Thymus (tissue), 11 donors: Measurements from ENCODE around the gene PRCD. TPM values are rescaled to one million over a fixed set of nuclear protein-coding genes. Genes with fewer than 3 reads are reported as not detected.
A peak's percentile ranks its signal among the peaks of the same experiment; 100 is the strongest.
"Not testable (repeated sequence)": the region's sequence is repeated elsewhere in the genome, so short reads cannot be mapped to it uniquely, and the experiment has no call there.

Source experiments
- DNase-seq, 9 donors: peaks; one replicate each; pipeline ENCODE4 v3.0.0-alpha.2; 2013; ENCODE audit warnings: low spot score in 9 of 9, low read depth in 6 of 9, missing footprints in 1 of 9
- H3K27ac ChIP-seq, 2 donors: one replicate each; pipeline ENCODE4 v1.5.1; 2013; ENCODE audit warnings: control low read depth in 1 of 2, low read depth in 1 of 2, low read length in 1 of 2, mild to moderate bottlenecking in 1 of 2, moderate library complexity in 1 of 2
- H3K27me3 ChIP-seq, 2 donors: one replicate each; pipeline ENCODE4 v1.5.1; 2013; ENCODE audit warnings: low read length in 1 of 2; ENCODE audit not compliant: control insufficient read depth in 2 of 2, insufficient read depth in 1 of 2
- H3K36me3 ChIP-seq, 2 donors: one replicate each; pipeline ENCODE4 v1.5.1; 2013; ENCODE audit warnings: low read length in 1 of 2, mild to moderate bottlenecking in 1 of 2, moderate library complexity in 1 of 2; ENCODE audit not compliant: control insufficient read depth in 2 of 2, insufficient read depth in 2 of 2
- H3K4me1 ChIP-seq, 2 donors: one replicate each; pipeline ENCODE4 v1.5.1; 2013; ENCODE audit warnings: low read length in 2 of 2; ENCODE audit not compliant: control insufficient read depth in 2 of 2, insufficient read depth in 2 of 2
- H3K4me3 ChIP-seq, 2 donors: one replicate each; pipeline ENCODE4 v1.5.1; 2013; ENCODE audit warnings: low read length in 2 of 2, control low read depth in 1 of 2, mild to moderate bottlenecking in 1 of 2
- H3K9me3 ChIP-seq, 2 donors: one replicate each; pipeline ENCODE4 v1.5.1; 2013; ENCODE audit warnings: low read length in 1 of 2, mild to moderate bottlenecking in 1 of 2; ENCODE audit not compliant: control insufficient read depth in 2 of 2, insufficient read depth in 1 of 2
- WGBS: extraction: QIAGEN DNeasy Blood & Tissue Kit; methylation state at CpG from one replicate; pipeline ENCODE4 v1.1.7; 2013; 5-methylcytosine and 5-hydroxymethylcytosine counted together
- polyA plus RNA-seq: library from polyadenylated mRNA; stranded (reverse); fragments of 200-250 nt; gene quantifications from one replicate; pipeline ENCODE4 v1.2.3, GENCODE V29; 2013
- total RNA-seq: library from RNA; stranded (reverse); fragments of 120-200 nt; gene quantifications from one replicate; pipeline ENCODE4 v1.2.4, GENCODE V29; 2013
- donor health status: healthy.

Gene PRCD
- total and polyA plus RNA-seq, 2 donors, result 0.47 to 16.8 TPM

GRCh38 chr17:76512366-76513305 is 27.2 kb upstream of the PRCD start:
- no peaks in the 10 kb centered on the region for H3K36me3 ChIP-seq
- no peak overlapping the region for H3K27ac ChIP-seq
- 93% methylated on average over 22 of the region's 22 CpGs for WGBS
- peaks cover 0 to 12% of the 10 kb centered on the region in 2 donors for H3K27me3 ChIP-seq
- H3K4me3 ChIP-seq, result no peak overlapping the region
- H3K4me1 ChIP-seq, result peaks cover 4 to 12% of the 10 kb centered on the region in 2 donors
- DNase-seq, result no peak
- no peaks in the 10 kb centered on the region for H3K9me3 ChIP-seq

GRCh38 chr17:76513306-76513692 is 26.5 kb upstream of the PRCD start:
- Histone ChIP-seq H3K36me3 (no peaks in the 10 kb centered on the region), H3K4me1 (peaks cover 4 to 12% of the 10 kb centered on the region in 2 donors), H3K27ac (no peak overlapping the region), H3K27me3 (peaks cover 0 to 8% of the 10 kb centered on the region in 2 donors), H3K9me3 (no peaks in the 10 kb centered on the region), H3K4me3 (no peak overlapping the region)
- 76% methylated on average over 6 of the region's 6 CpGs for WGBS
- DNase-seq, result no peak

GRCh38 chr17:76514355-76514754 is 25.5 kb upstream of the PRCD start:
- H3K36me3 ChIP-seq, H3K9me3 ChIP-seq, H3K27ac ChIP-seq, H3K27me3 ChIP-seq, DNase-seq, H3K4me3 ChIP-seq: not testable (repeated sequence)
- WGBS, result 98% methylated on average over 6 of the region's 6 CpGs
- H3K4me1 ChIP-seq, result peaks cover 4 to 12% of the 10 kb centered on the region in 2 donors

DNA sequence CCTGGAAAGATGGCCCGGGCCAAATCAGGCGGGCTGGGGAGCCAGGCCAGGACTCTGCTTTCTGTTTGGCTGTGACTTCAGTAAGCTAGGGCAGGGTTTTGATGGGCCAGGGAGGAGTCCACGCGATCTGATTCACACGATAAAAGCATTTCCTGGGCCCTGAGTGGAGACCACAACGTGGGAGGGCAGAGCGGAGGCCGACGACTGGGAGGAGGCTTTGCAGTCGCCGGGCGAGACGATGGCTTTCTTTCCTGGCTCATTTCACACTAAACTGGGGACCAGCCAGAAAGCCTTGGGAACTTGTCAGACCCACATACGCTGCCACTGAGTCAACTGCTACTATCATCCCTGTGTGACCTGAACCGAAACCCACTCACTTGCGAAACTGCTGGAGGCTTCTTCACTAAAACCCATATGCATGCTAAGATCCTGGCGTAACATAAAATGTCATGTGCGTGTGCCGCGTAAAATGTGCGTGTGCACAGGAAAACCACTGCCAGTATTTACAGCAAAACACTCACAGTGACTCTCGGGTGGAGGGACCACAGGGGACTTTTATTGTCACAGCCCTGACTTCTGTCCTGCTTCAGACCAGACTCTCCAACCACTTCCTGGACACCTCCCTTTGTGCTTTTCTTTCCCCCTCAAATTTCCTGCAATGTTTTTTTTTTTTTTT is 24.4 kb upstream of the PRCD start:
- no peaks in the 10 kb centered on the region for H3K36me3 ChIP-seq
- H3K4me1 ChIP-seq, result peaks cover 4 to 12% of the 10 kb centered on the region in 2 donors
- H3K27me3 ChIP-seq, result peaks cover 0 to 6% of the 10 kb centered on the region in 2 donors
- no peak overlapping the region for H3K4me3 ChIP-seq
- H3K27ac ChIP-seq, result peak overlapping the region; percentile 27 to 73
- DNase-seq, result peak in 3 of 9 donors; percentile 44 to 80 (median 56)
- WGBS, result 16% methylated on average over 22 of the region's 22 CpGs
- H3K9me3 ChIP-seq, result no peaks in the 10 kb centered on the region

- Histone ChIP-seq H3K9me3 (no peaks in the 10 kb centered on the region), H3K27ac (no peak overlapping the region), H3K4me1 (peaks cover 4 to 13% of the 10 kb centered on the region in 2 donors), H3K36me3 (no peaks in the 10 kb centered on the region), H3K4me3 (no peak overlapping the region), H3K27me3 (peaks cover 0 to 4% of the 10 kb centered on the region in 2 donors)
- DNase-seq, result no peak
- WGBS, result 98% methylated on average over 11 of the region's 11 CpGs
These were observed 22.2 kb upstream of the PRCD start for GRCh38 chr17:76517638-76518038.

DNA sequence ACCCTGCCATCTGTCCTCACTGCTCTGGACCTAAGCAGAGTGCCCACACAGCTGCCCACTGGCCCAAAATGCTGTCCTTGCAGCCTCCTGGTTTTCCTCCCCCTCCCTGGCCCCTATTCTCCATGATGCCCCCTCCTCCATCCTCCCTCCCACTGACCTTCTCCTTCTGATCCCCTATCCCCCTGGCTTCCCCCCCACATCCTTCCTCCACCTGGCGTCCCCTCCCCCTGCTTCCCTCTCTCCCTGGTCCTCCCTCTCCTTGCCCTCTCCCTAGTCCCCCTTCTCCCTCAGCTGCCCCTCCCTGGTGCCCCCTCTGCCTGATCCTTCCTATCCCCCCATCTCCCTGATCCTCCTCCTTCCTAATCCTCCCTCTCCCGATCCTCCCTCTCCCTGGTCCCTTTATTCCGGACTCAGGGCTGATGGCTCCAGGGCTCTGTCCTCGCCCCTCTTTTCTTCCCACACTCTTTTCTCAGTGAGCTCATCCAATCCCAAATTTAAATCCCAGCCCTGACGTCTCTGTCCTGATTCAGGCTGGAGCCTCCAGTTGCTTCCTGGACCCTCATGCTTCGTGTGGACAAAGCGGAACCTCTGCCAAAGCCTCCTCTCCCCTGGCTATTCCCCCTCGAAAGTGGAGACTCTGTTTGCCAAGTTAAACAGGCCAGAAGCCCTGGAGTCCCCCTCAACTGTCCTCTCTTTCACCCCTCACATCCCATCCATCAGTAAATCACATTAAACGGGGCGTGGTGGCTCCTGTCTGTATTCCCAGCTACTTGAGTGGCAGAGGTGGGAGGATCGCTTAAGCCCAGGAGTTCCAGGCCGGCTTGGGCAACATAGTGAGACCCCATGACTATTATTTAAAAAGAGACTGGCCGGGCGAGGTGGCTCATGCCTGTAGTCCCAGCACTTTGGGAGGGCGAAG is 20.5 kb upstream of the PRCD start:
- peaks cover 8 to 23% of the 10 kb centered on the region in 2 donors for H3K4me1 ChIP-seq
- H3K9me3 ChIP-seq, result no peaks in the 10 kb centered on the region
- no peak overlapping the region for H3K4me3 ChIP-seq
- no peak overlapping the region for H3K27ac ChIP-seq
- 91% methylated on average over 15 of the region's 15 CpGs for WGBS
- no peaks in the 10 kb centered on the region for H3K36me3 ChIP-seq
- peaks cover 0 to 2% of the 10 kb centered on the region in 2 donors for H3K27me3 ChIP-seq
- no peak for DNase-seq

- Histone ChIP-seq H3K9me3 (no peaks in the 10 kb centered on the region), H3K4me1 (peaks cover 4 to 11% of the 10 kb centered on the region in 2 donors), H3K27me3 (peaks cover 0 to 2% of the 10 kb centered on the region in 2 donors), H3K36me3 (no peaks in the 10 kb centered on the region), H3K4me3 (no peak overlapping the region), H3K27ac (no peak overlapping the region)
- WGBS, result over 99% methylated on average over 7 of the region's 7 CpGs
- DNase-seq, result no peak
These were observed 18.6 kb upstream of the PRCD start for GRCh38 chr17:76521262-76521661.

DNA sequence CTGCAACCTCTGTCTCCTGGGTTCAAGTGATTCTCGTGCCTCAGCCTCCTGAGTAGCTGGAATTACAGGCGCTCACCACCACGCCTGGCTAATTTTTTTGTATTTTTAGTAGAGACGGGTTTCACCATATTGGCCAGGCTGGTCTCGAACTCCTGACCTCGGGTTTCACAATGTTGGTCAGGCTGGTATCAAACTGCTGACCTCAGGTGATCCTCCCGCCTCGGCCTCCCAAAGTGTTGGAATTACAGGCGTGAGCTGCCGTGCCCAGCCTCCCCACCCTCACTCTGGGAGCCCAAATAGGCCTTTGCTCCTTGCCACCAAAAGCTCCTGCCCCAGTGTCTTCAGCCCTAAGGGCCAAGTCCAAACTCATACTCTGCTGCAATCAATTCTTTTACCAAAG is 18.2 kb upstream of the PRCD start:
- H3K27me3 ChIP-seq, DNase-seq, H3K4me3 ChIP-seq, H3K36me3 ChIP-seq, H3K9me3 ChIP-seq, H3K27ac ChIP-seq: not testable (repeated sequence)
- WGBS, result 97% methylated on average over 10 of the region's 10 CpGs
- peaks cover 4 to 11% of the 10 kb centered on the region in 2 donors for H3K4me1 ChIP-seq
